Measurements from ENCODE around the gene NSG1. TPM values are rescaled to one million over a fixed set of nuclear protein-coding genes. Genes with fewer than 3 reads are reported as not detected.

Gene NSG1
- total and polyA plus RNA-seq, 2 of the 8 experiments (the other 6 are each of a cell fraction or from before 2014, with no cell fraction given) = 35.7 to 61.4 TPM

DNA sequence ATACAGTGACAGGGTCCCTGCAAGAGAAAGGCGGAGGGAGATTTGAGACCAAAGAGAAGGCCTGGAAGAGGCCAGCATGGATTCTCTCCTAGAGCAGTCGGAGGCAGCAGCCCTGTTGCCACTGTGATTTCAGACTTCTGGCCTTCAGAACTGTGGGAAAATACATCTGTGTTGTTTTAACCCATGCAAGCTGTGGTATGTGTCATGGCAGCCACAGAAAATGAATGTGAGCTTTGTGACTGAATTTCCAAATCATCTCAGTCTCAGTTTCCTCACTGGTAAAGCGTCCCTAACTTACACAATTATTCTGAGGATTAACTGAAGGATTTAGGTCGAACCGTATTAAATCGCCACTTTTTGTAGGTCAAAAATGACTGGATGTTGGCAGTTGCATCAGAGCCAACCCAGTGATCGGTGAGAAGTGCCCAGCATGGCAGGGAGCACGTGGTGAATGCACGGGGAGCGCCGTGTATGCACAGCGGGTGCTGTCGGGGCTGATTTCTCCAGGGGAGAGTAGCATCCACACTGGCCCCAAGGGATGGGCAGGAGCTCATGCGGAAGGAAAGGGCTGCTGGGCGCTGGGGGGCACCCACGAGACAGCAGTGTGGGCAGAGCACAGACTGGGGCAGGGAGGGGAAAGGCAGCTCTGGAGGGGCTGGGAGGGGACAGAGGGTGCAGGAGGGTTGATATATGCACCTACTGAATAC, 23.8 kb upstream of the NSG1 start (continued):
- TF ChIP-seq CHD7 (IDR thresholded peaks at IDR 0.05; ENCODE audit: insufficient replicate concordance, low read length) (no peak), KDM1A (IDR thresholded peaks at IDR 0.05; ENCODE audit: borderline replicate concordance, low read length) (no peak), POLR2AphosphoS5 (IDR thresholded peaks at IDR 0.05; ENCODE audit: low read depth, low read length) (no peak), RBBP5 (IDR thresholded peaks at IDR 0.05; ENCODE audit: borderline replicate concordance, low read depth, low read length) (no peak), EP300 (IDR thresholded peaks at IDR 0.05; ENCODE audit: borderline replicate concordance in 1 of 2, low read depth in 2 of 2, low read length in 2 of 2) (no peak)
- TF ChIP-seq, protein P1, sequence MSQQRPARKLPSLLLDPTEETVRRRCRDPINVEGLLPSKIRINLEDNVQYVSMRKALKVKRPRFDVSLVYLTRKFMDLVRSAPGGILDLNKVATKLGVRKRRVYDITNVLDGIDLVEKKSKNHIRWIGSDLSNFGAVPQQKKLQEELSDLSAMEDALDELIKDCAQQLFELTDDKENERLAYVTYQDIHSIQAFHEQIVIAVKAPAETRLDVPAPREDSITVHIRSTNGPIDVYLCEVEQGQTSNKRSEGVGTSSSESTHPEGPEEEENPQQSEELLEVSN (IDR thresholded peaks at IDR 0.05) = no peak

All from H1 (cell line).